ENCODE data around the gene ART4.

The ART4 gene

GRCh38 chr12:14871886-14872285, 28.6 kb upstream of the ART4 start:
- no peaks in the 10 kb centered on the region for H3K9me2 ChIP-seq (replicated peaks; ENCODE audit: insufficient read depth, low read length)
- no peaks in the 10 kb centered on the region for H3F3A ChIP-seq (ENCODE audit: insufficient read depth, low read length)
- H3K27ac ChIP-seq (ENCODE audit: low read length), result no peak overlapping the region
- TF ChIP-seq EZH2 (optimal IDR thresholded peaks at IDR 0.05; ENCODE audit: low read depth, low read length) (no peak), EZH2phosphoT487 (IDR thresholded peaks at IDR 0.05; ENCODE audit: low read length) (no peak)
- TF ChIP-seq, protein P1, sequence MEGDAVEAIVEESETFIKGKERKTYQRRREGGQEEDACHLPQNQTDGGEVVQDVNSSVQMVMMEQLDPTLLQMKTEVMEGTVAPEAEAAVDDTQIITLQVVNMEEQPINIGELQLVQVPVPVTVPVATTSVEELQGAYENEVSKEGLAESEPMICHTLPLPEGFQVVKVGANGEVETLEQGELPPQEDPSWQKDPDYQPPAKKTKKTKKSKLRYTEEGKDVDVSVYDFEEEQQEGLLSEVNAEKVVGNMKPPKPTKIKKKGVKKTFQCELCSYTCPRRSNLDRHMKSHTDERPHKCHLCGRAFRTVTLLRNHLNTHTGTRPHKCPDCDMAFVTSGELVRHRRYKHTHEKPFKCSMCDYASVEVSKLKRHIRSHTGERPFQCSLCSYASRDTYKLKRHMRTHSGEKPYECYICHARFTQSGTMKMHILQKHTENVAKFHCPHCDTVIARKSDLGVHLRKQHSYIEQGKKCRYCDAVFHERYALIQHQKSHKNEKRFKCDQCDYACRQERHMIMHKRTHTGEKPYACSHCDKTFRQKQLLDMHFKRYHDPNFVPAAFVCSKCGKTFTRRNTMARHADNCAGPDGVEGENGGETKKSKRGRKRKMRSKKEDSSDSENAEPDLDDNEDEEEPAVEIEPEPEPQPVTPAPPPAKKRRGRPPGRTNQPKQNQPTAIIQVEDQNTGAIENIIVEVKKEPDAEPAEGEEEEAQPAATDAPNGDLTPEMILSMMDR (IDR thresholded peaks at IDR 0.05; ENCODE audit: low read length), result no peak
- H3K79me2 ChIP-seq (ENCODE audit: low read length), result no peaks in the 10 kb centered on the region
- no peak for DNase-seq
- no peaks in the 10 kb centered on the region for H3K36me3 ChIP-seq (replicated peaks; ENCODE audit: insufficient read depth, low read length)
- H3K9ac ChIP-seq (ENCODE audit: low read length), result no peak overlapping the region
- no peak overlapping the region for H2AFZ ChIP-seq (ENCODE audit: low read length)
- H4K20me1 ChIP-seq (ENCODE audit: insufficient read depth, low read length), result no peaks in the 10 kb centered on the region
- no peak overlapping the region for H3K4me3 ChIP-seq (ENCODE audit: low read length)
- peaks cover 10% of the 10 kb centered on the region for H3K4me1 ChIP-seq (ENCODE audit: low read length)
- no peaks in the 10 kb centered on the region for H3K27me3 ChIP-seq (replicated peaks; ENCODE audit: insufficient read depth, low read length)
- H3K4me2 ChIP-seq (ENCODE audit: low read depth, low read length), result no peak overlapping the region
- no peaks in the 10 kb centered on the region for H3K9me3 ChIP-seq (replicated peaks; ENCODE audit: insufficient read depth, low read length)

GRCh38 chr12:14871247-14871646, 27.9 kb upstream of the ART4 start:
- no peak overlapping the region for H3K9ac ChIP-seq (ENCODE audit: low read length)
- no peaks in the 10 kb centered on the region for H3K9me3 ChIP-seq (replicated peaks; ENCODE audit: insufficient read depth, low read length)
- no peaks in the 10 kb centered on the region for H4K20me1 ChIP-seq (ENCODE audit: insufficient read depth, low read length)
- no peak overlapping the region for H3K27ac ChIP-seq (ENCODE audit: low read length)
- DNase-seq, result no peak
- no peaks in the 10 kb centered on the region for H3K79me2 ChIP-seq (ENCODE audit: low read length)
- no peaks in the 10 kb centered on the region for H3K27me3 ChIP-seq (replicated peaks; ENCODE audit: insufficient read depth, low read length)
- no peak overlapping the region for H3K4me3 ChIP-seq (ENCODE audit: low read length)
- no peak for TF ChIP-seq EZH2 (optimal IDR thresholded peaks at IDR 0.05; ENCODE audit: low read depth, low read length)
- TF ChIP-seq, protein P1 (IDR thresholded peaks at IDR 0.05; ENCODE audit: low read length), result no peak
- no peak for TF ChIP-seq EZH2phosphoT487 (IDR thresholded peaks at IDR 0.05; ENCODE audit: low read length)
- peaks cover 10% of the 10 kb centered on the region for H3K4me1 ChIP-seq (ENCODE audit: low read length)
- no peaks in the 10 kb centered on the region for H3K36me3 ChIP-seq (replicated peaks; ENCODE audit: insufficient read depth, low read length)
- no peak overlapping the region for H3K4me2 ChIP-seq (ENCODE audit: low read depth, low read length)
- H2AFZ ChIP-seq (ENCODE audit: low read length), result no peak overlapping the region
- no peaks in the 10 kb centered on the region for H3F3A ChIP-seq (ENCODE audit: insufficient read depth, low read length)
- H3K9me2 ChIP-seq (replicated peaks; ENCODE audit: insufficient read depth, low read length), result no peaks in the 10 kb centered on the region

DNA sequence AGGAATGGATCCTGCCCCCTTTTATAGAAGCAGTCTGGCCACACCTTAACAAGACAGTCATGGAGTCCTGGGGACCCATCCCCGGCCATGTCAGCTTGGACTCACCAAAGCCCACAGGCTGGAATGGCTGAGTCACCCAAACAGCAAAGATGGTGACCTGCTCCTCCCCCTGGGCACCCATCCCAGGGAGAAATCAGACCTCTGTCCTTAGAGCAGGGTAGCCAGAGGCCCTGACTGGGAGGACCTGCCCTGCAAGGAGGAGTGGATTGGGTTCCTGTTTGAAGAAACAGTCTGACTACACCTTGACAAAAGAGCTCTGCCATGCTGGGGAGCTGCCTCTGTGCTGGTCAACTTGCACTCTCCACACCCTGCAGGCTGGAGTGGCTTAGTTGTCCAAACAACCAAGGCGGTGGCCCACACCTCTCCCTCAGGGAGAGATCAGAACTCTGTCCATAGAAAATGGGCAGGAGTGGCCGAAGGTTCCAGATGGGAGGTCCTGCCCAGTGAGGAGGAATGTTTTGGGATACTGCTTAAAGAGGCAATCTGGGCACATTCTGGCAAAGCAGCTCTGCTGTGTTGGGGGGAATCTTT, 25.7 kb upstream of the ART4 start:
- Histone ChIP-seq H4K20me1 (ENCODE audit: insufficient read depth, low read length) (no peaks in the 10 kb centered on the region), H2AFZ (ENCODE audit: low read length) (no peak overlapping the region), H3K4me1 (ENCODE audit: low read length) (peaks cover 10% of the 10 kb centered on the region), H3K9ac (ENCODE audit: low read length) (no peak overlapping the region), H3K36me3 (replicated peaks; ENCODE audit: insufficient read depth, low read length) (no peaks in the 10 kb centered on the region), H3K4me3 (ENCODE audit: low read length) (no peak overlapping the region), H3K9me3 (replicated peaks; ENCODE audit: insufficient read depth, low read length) (no peaks in the 10 kb centered on the region), H3K27ac (ENCODE audit: low read length) (no peak overlapping the region), H3K9me2 (replicated peaks; ENCODE audit: insufficient read depth, low read length) (no peaks in the 10 kb centered on the region), H3K79me2 (ENCODE audit: low read length) (no peaks in the 10 kb centered on the region), H3F3A (ENCODE audit: insufficient read depth, low read length) (no peaks in the 10 kb centered on the region), H3K27me3 (replicated peaks; ENCODE audit: insufficient read depth, low read length) (no peaks in the 10 kb centered on the region), H3K4me2 (ENCODE audit: low read depth, low read length) (no peak overlapping the region)
- no peak for DNase-seq
- TF ChIP-seq EZH2phosphoT487 (IDR thresholded peaks at IDR 0.05; ENCODE audit: low read length) (no peak), EZH2 (optimal IDR thresholded peaks at IDR 0.05; ENCODE audit: low read depth, low read length) (no peak)
- TF ChIP-seq, protein P1 (IDR thresholded peaks at IDR 0.05; ENCODE audit: low read length), result no peak

Data from MM.1S (cell line).